HG03175 (cell line): ENCODE measurements around the gene SH3RF3.

Experiments used
- ATAC-seq: cut with Tn5 transposase; IDR thresholded peaks from one replicate; pipeline ENCODE4 v1.9.1; 2021; ENCODE audit warnings: mild to moderate bottlenecking, moderate library complexity; ENCODE audit not compliant: unreplicated experiment

SH3RF3 gene

GRCh38 chr2:109272461-109272860, 143.5 kb downstream of the SH3RF3 start:
- ATAC-seq: no peak

DNA sequence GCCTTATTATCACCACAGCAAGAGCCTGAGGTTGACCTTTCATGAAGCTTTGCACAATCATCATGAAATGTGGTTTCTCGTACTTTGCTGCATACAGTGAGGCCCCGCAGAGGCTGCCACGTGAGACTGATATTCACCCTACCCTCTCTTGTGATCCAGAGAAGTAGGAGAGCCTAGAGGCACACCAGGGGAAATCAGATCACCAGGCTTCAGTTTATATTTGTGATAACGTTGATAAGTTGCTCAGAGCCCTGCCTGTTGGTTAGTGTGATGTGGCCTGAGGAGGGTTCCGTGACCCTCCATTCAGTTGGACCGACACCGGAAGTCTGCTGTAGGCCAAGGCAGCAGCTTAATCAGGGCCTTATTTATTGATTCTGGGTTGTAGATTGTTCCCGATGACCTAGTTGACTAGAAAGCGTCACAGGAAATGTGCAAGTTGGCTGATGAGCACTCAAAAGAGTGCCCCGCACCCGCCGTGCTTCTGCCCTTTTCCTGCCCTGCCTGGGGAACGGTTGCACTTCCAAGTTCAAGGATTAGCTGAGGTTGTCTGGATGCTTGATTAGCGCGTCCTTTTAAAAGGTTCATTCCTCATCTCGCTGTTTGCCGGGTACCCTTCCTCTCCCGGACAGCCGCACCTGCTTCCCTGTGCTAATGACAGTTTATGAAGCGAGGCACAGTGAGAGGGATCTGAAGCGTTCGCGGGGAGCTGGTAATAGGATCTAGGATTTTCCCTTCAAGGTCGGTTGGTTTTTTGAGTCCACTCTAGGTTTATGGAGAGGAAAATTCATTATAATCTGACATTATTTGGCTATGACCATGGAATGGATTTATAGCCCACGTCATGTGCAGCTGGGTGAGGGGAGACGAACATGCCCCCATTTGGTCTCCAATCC, 146.4 kb downstream of the SH3RF3 start:
- no peak for ATAC-seq

GRCh38 chr2:109277406-109277805, 148.4 kb downstream of the SH3RF3 start:
- ATAC-seq: no peak

- no peak for ATAC-seq
Measured at GRCh38 chr2:109279243-109279860, 150.3 kb downstream of the SH3RF3 start.

GRCh38 chr2:109280804-109281203, 151.8 kb downstream of the SH3RF3 start:
- no peak for ATAC-seq

DNA sequence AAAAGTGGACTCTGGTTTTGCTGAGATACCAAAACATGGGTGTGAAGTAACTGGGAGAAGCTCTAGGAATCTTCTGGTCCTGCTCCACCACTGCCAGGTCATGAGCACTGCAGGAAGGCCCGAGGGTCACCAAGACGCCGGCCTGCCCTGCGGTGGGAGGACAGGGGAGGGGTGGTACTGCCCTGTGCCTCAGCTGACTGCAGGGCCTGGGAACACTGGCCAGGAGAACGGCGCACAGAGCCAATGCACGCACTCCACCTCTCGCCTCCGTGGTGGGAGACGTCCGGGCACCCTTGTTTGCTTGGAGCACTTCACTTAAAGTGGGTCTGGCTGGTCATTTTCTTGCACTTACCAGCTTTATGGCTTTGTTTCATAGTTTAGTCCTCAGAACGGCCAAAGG, 153.4 kb downstream of the SH3RF3 start:
- no peak for ATAC-seq

- no peak for ATAC-seq
Measured at GRCh38 chr2:109282865-109283264, 153.9 kb downstream of the SH3RF3 start.

GRCh38 chr2:109284826-109285225, 155.8 kb downstream of the SH3RF3 start:
- no peak for ATAC-seq

DNA sequence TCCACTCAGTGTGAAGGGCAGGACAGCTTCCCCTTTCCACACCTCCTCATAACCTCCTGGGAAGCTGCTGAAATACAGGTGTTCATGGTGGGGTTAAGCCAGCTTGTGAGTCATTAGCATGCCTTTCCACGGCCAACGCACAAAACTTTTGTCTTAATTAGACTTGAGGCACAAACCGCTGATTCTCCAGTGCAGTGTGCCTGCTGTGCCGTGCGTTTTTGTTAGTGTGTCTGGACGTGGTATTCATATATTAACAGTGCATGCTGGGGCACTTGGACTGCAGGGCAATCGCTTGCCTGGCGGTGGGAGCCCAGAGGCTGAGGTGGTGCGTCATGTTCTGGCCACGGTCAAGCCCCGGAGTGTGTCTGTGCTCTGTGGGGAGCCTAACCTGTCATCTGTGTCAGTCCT, 156.2 kb downstream of the SH3RF3 start:
- no peak for ATAC-seq

DNA sequence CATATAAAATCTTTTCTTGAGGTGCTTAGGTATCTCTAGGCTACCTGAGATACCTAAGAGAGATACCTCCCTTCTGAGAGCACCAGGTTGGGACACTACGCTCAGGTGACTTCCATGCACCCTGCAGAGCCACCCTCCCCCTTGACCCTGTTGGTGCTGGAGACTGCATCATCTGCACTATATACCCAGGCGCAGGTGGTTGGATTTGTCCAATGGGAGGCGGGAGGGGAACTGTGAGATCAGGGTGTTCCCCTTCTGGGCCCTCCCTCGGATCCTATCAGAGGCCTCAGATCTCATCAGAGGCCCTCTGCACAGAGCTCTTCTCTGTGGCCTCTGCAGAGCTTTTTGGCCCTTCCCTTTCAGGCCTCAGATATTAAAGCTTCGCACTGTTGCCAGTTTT, 158.4 kb downstream of the SH3RF3 start:
- ATAC-seq: no peak

DNA sequence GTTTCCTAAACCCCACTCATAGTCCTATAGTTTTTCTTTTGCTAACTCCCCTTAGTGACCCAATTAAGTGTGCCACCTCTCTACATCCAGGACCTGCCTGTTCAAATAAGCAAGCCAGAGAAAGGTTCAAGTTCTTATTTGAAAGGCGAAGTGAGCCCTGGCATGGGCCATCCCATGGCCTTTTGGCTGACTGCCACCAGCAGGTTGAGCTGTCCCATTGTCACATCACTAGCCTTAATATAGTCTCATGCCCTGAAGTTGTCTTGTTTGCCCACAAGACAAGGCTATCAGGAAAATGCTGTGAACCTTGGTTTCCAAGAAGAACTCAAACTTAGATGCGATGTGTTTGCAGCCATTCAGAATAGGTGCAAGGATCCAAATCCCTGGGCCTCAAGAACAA, 158.8 kb downstream of the SH3RF3 start:
- ATAC-seq: no peak

GRCh38 chr2:109288544-109289368, 159.8 kb downstream of the SH3RF3 start:
- ATAC-seq: no peak

DNA sequence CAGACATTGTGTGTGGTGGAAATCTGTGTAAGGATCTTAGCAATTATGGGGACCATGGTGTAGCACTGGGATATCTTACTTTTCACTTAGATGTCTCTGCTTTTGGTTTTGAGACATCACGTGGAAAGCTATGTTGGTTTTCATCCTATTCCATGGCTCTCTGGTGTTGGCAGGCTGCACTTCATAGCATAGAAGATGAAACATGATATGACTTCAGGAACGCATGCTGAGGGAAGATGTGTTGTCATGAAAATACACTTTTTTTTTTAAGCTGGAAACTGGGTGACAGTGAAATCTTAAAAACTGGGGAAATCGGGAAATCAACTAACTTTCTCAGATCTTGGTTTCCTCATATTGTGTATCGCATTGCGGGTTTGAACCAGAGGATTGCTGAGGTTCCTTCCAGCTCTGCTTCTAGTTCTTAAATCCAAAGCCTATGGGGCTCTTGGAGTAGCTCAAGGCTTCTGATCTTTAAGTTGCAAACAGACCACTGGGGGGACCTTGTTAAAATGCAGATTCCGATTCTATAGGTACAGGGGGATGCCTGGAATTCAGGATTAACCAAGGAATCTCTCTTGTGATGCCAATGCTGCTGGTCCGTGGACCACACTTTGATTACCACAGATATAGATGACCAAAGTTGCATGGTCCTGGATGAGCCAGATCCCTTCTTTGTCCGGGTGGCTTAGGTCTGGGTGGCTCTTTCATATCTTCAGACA, 160.7 kb downstream of the SH3RF3 start:
- no peak for ATAC-seq

DNA sequence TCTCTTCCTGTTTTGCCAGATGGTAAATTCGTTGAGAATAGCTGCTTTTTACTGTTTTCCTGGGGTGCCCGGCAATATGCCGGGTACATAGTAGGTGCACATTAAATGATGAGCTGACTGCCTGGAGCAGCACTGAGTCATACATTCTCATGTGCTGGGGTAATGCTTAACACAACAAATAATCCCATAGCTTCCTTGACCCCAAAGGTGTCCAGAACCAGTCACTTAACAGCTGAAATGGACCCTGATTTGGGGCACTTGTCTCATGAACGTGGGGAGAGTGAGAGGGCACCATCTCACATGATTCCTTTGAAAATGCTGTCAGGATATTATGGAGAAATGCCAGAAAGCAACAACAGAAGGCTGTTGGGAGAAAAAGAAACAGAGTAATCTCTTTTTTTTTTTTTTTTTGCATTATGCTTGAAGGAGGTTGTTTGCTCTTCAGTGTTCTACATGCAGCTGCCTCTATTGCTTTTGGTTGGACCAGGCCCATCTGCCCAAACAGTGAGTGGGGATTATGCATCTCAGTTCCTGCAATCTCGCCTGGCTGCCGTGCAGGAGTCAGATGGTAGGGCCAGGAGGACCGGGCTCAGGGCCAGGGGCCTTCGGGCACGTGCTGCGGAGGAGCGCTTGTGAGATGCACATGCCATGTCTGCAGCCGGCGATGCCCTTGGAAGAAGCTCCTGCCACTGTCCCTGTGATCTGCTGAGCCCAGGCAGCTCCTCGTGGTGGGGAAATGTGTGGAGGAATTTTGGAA, 162.1 kb downstream of the SH3RF3 start:
- no peak for ATAC-seq

DNA sequence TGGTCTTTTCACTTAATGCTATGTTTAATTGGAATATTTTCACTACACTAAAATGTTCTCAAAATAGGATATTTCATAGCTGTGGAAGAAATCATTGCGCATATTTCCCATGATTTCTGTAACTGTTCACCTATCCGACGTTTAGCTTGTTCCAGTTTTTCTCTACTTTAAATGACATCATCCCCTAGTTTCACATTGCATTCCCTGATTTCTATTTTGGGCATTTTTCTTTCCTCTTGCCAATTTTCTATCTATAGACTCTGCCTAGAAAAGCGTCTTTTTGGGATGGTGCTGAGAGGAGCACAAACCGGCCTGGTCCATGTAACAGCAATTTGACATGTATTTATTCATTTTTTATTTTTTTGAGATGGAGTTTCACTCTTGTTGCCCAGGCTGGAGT, 163.4 kb downstream of the SH3RF3 start:
- ATAC-seq: no peak

DNA sequence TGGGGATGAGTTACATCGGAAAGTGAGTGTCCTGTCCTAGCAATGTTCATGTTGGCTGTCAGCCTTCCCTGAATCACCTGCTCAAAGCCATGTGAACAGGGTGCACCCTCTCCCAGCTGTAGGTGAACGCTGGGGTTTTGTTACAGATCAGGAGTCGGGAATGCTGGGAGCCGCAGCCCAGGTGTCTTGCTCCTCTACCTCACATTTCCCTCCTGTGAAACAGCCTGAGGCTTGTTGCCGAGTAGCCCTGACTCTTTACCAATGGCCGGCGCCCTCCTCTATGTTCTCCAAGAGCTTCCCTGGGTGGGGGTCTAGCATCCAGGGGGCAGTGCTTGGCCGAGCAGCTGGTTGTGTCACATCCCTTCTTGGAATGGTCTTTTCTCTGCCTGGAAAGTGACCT, 164.7 kb downstream of the SH3RF3 start:
- no peak for ATAC-seq

DNA sequence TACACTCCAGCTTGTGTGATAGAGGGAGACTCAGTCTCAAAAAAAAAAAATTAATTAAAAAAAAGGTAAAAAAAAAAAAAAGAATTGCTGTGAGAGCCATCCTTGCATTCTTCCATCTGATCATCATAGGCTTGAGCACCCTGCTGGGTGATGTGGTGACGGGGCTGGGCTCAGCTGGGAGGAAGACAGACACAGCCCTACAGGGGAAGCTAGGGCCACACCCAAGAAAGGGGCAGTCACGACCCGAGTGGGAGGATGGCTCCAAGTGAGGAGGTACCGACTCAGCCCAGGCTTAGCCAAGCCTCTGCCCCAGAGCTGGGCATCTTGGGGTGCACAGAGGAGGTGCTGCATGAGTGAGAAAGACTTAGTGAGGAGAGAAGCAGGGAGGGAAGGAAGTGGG, 165.5 kb downstream of the SH3RF3 start:
- no peak for ATAC-seq

DNA sequence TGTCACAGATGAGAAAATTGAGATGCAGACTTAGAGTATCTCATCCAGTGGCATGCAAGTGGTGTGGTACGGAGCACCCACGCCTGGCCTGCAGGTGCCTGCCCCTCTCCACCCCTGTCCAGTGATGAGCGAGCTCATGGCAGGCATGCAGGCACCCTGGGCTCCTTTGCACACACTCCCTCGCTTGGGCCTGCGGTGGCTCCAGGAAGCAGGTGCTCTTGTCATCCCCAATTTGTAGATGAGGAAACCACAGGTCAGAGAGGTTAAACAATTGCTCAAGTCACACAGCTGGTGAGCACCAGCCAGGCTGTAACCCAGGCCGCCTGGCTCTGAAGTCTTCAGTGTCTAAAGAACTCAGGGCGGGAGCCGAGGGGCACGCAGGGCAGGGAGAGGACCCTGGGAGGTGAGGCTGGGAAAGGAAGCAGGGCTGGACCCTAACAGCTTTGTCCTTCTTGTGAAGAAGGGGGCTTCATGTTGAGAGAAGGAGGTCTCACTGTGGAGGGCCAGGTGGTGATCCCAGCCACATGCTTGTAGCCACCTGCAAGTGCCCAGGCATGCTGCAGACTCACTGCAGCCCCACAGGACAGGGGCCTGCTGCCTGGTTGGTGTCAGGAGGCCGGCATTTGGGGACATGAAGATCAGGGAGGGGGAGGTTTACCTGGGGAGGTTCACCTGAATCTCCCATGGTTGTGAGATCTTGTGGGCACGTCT, 166.2 kb downstream of the SH3RF3 start:
- ATAC-seq: no peak

GRCh38 chr2:109295781-109296117, 166.7 kb downstream of the SH3RF3 start:
- ATAC-seq: no peak
